H1 (cell line): ENCODE measurements around the gene ARID1B. TPM values are rescaled to one million over a fixed set of nuclear protein-coding genes. Genes with fewer than 3 reads are reported as not detected.
A peak's percentile ranks its signal among the peaks of the same experiment; 100 is the strongest.

Source experiments
- CTCF ChIA-PET: fragments of 300-600 bp; sonication (Branson Sonifier 250); formaldehyde crosslinking; loops from one replicate; lab custom pipeline; 2021; ENCODE audit not compliant: partially characterized antibody; lab: Charles Lee
- POLR2A ChIA-PET: fragments of 300-600 bp; sonication (Branson Sonifier 250); formaldehyde crosslinking; loops from one replicate; lab custom pipeline; 2021; ENCODE audit warnings: inconsistent platforms; ENCODE audit not compliant: partially characterized antibody; lab: Charles Lee
- DNase-seq, 2 experiments: peaks; one replicate each; pipeline versions ENCODE4 v3.0.0 to v3.0.0-alpha.2; 2010 to 2022; ENCODE audit warnings: low spot score in 2 of 2, low read depth in 1 of 2, mixed read lengths in 1 of 2
- FAIRE-seq: peaks from 2 replicates; lab custom pipeline; 2011; peaks lifted over from hg19 to GRCh38; lab: Jason Lieb, UNC
- H2AFZ ChIP-seq: 2 replicates; pipeline ENCODE4 v1.8.1; 2012; ENCODE audit warnings: low read length, inconsistent platforms
- H2AK5ac ChIP-seq: 2 replicates; pipeline ENCODE4 v1.6.1; 2013; ENCODE audit warnings: low read depth, low read length
- H2BK120ac ChIP-seq: replicated peaks from 2 replicates; pipeline ENCODE3; 2013; ENCODE audit warnings: low read depth, low read length, inconsistent platforms
- H2BK12ac ChIP-seq: 2 replicates; pipeline ENCODE4 v1.6.1; 2013; ENCODE audit warnings: low read depth, low read length
- H2BK15ac ChIP-seq: 2 replicates; pipeline ENCODE4 v1.6.1; 2013; ENCODE audit warnings: low read length
- H2BK20ac ChIP-seq: 2 replicates; pipeline ENCODE4 v1.6.1; 2013; ENCODE audit warnings: low read length
- H2BK5ac ChIP-seq: 2 replicates; pipeline ENCODE4 v1.6.1; 2013; ENCODE audit warnings: low read depth, low read length
- H3K14ac ChIP-seq: 2 replicates; pipeline ENCODE4 v1.6.1; 2013; ENCODE audit warnings: inconsistent platforms; ENCODE audit not compliant: insufficient read length
- H3K18ac ChIP-seq: 2 replicates; pipeline ENCODE4 v1.6.1; 2013; ENCODE audit warnings: low read length; ENCODE audit errors: extremely low read depth
- H3K23ac ChIP-seq: 2 replicates; pipeline ENCODE4 v1.6.1; 2013; ENCODE audit warnings: inconsistent platforms; ENCODE audit not compliant: insufficient read length
- H3K23me2 ChIP-seq: 2 replicates; pipeline ENCODE4 v1.6.1; 2013; ENCODE audit warnings: low read depth, low read length
- H3K27ac ChIP-seq: 2 replicates; pipeline ENCODE4 v1.6.1; 2011; ENCODE audit warnings: low read depth, low read length, inconsistent platforms
- H3K27me3 ChIP-seq, 4 experiments: replicated peaks in 1 of 4; 1 replicate in 1 of 4; 2 replicates in 3 of 4; pipeline versions ENCODE4 v1.6.1 to v1.8.1; 2011 to 2013; ENCODE audit warnings: low read length in 3 of 4, mild to moderate bottlenecking in 3 of 4, inconsistent platforms in 2 of 4, mixed read lengths in 2 of 4, moderate library complexity in 1 of 4; ENCODE audit not compliant: control insufficient read depth in 3 of 4, insufficient read depth in 3 of 4; ENCODE audit errors: extremely low read depth in 1 of 4
- H3K36me3 ChIP-seq, 4 experiments: 2 replicates each; pipeline versions ENCODE4 v1.6.1 to v1.8.1; 2011 to 2013; ENCODE audit warnings: mild to moderate bottlenecking in 4 of 4, low read length in 3 of 4, moderate library complexity in 2 of 4, control low read depth in 1 of 4, inconsistent platforms in 1 of 4; ENCODE audit not compliant: insufficient read depth in 4 of 4, control insufficient read depth in 2 of 4
- H3K4ac ChIP-seq: replicated peaks from 2 replicates; pipeline ENCODE3; 2013; ENCODE audit warnings: low read length, low read depth, mixed read lengths, inconsistent platforms; ENCODE audit not compliant: insufficient read length
- H3K4me1 ChIP-seq, 4 experiments: replicated peaks in 1 of 4; 1 replicate in 1 of 4; 2 replicates in 3 of 4; pipeline versions ENCODE4 v1.6.1 to v1.8.1; 2011 to 2013; ENCODE audit warnings: low read length in 3 of 4, inconsistent platforms in 2 of 4, mixed read lengths in 1 of 4; ENCODE audit not compliant: insufficient read depth in 4 of 4, control insufficient read depth in 3 of 4
- H3K4me2 ChIP-seq, 2 experiments: 2 replicates each; pipeline versions ENCODE4 v1.6.1 to v1.8.1; 2011 to 2013; ENCODE audit warnings: low read depth in 2 of 2, low read length in 2 of 2, control low read depth in 1 of 2, inconsistent platforms in 1 of 2, mild to moderate bottlenecking in 1 of 2; ENCODE audit not compliant: insufficient read depth in 1 of 2
- H3K4me3 ChIP-seq, 4 experiments: fragments of 200-600, 300-600 bp in 1 of 4; sonication (generic), shearing (Covaris generic), sonication (Bioruptor Twin) in 1 of 4; 2 replicates each; pipeline versions ENCODE4 v1.5.1 to v1.8.1; 2011 to 2016; ENCODE audit warnings: low read length in 4 of 4, low read depth in 3 of 4, control low read depth in 2 of 4, inconsistent platforms in 2 of 4, mild to moderate bottlenecking in 2 of 4, mixed read lengths in 1 of 4, moderate library complexity in 1 of 4; ENCODE audit not compliant: insufficient read depth in 2 of 4; ENCODE audit errors: extremely low read depth in 1 of 4
- H3K56ac ChIP-seq: replicated peaks from 2 replicates; pipeline ENCODE3; 2013; ENCODE audit warnings: low read depth, mild to moderate bottlenecking, mixed read lengths, low read length, inconsistent platforms; ENCODE audit not compliant: insufficient read length
- H3K79me1 ChIP-seq: 2 replicates; pipeline ENCODE4 v1.6.1; 2013; ENCODE audit warnings: low read depth, low read length, control low read depth
- H3K79me2 ChIP-seq, 2 experiments: 2 replicates each; pipeline versions ENCODE4 v1.6.1 to v1.8.1; 2012 to 2013; ENCODE audit warnings: low read length in 2 of 2, mild to moderate bottlenecking in 2 of 2, inconsistent platforms in 1 of 2; ENCODE audit not compliant: insufficient read depth in 2 of 2, control insufficient read depth in 1 of 2
- H3K9ac ChIP-seq, 4 experiments: replicated peaks in 1 of 4; 1 replicate in 1 of 4; 2 replicates in 3 of 4; pipeline versions ENCODE4 v1.6.1 to v1.8.1; 2011 to 2013; ENCODE audit warnings: low read depth in 3 of 4, low read length in 3 of 4, control low read depth in 2 of 4, mild to moderate bottlenecking in 2 of 4, moderate library complexity in 2 of 4, inconsistent platforms in 1 of 4; ENCODE audit errors: extremely low read depth in 1 of 4
- H3K9me3 ChIP-seq, 2 experiments: 2 replicates each; pipeline versions ENCODE4 v1.6.1 to v1.8.1; 2012 to 2013; ENCODE audit warnings: mild to moderate bottlenecking in 2 of 2, moderate library complexity in 2 of 2, control low read depth in 1 of 2, inconsistent platforms in 1 of 2, low read depth in 1 of 2, low read length in 1 of 2, mixed read lengths in 1 of 2; ENCODE audit not compliant: insufficient read depth in 2 of 2
- H4K20me1 ChIP-seq, 2 experiments: replicated peaks in 1 of 2; 2 replicates each; pipeline versions ENCODE3 to v1.8.1; 2011 to 2013; ENCODE audit warnings: inconsistent platforms in 2 of 2, low read length in 2 of 2, mild to moderate bottlenecking in 1 of 2; ENCODE audit not compliant: insufficient read depth in 2 of 2, control insufficient read depth in 1 of 2
- H4K5ac ChIP-seq: 2 replicates; pipeline ENCODE4 v1.6.1; 2013; ENCODE audit warnings: low read length, low read depth, mixed read lengths, inconsistent platforms; ENCODE audit not compliant: insufficient read length
- H4K8ac ChIP-seq: 2 replicates; pipeline ENCODE4 v1.8.0; 2013; ENCODE audit warnings: mild to moderate bottlenecking, moderate library complexity, low read length, inconsistent platforms; ENCODE audit not compliant: insufficient read depth; ENCODE audit errors: extremely low read depth
- H4K91ac ChIP-seq: replicated peaks from 2 replicates; pipeline ENCODE3; 2013; ENCODE audit warnings: low read length, mixed read lengths, inconsistent platforms; ENCODE audit not compliant: insufficient read length
- ASH2L ChIP-seq: fragments of 200-600, 300-600 bp; sonication (generic); IDR thresholded peaks from one replicate; pipeline ENCODE4 v1.7.1; 2017; ENCODE audit warnings: low read length
- CHD2 ChIP-seq: IDR thresholded peaks from 2 replicates; pipeline ENCODE4 v1.6.1; 2012; ENCODE audit warnings: low read length, improper control_type of control experiment
- CREB1 ChIP-seq: IDR thresholded peaks from 2 replicates; pipeline ENCODE4 v1.6.1; 2012; ENCODE audit warnings: inconsistent platforms
- EGR1 ChIP-seq: IDR thresholded peaks from 2 replicates; pipeline ENCODE4 v1.6.1; 2011; ENCODE audit warnings: low read depth, low read length, borderline replicate concordance
- NANOG ChIP-seq: IDR thresholded peaks from 2 replicates; pipeline ENCODE4 v1.6.1; 2011; ENCODE audit warnings: low read length, low read depth, mild to moderate bottlenecking, inconsistent platforms; ENCODE audit not compliant: insufficient read depth, poor library complexity, severe bottlenecking
- RXRA ChIP-seq: IDR thresholded peaks from 2 replicates; pipeline ENCODE4 v1.6.1; 2011; ENCODE audit warnings: low read depth, mild to moderate bottlenecking, low read length, moderate library complexity; ENCODE audit not compliant: insufficient read depth
- SIRT6 ChIP-seq: IDR thresholded peaks from one replicate; pipeline ENCODE4 v1.7.1; 2012; ENCODE audit warnings: low read length, inconsistent platforms
- TBP ChIP-seq: IDR thresholded peaks from 2 replicates; pipeline ENCODE4 v1.6.1; 2011; ENCODE audit warnings: low read depth, low read length, improper control_type of control experiment
- TEAD4 ChIP-seq: IDR thresholded peaks from 2 replicates; pipeline ENCODE4 v1.6.1; 2012; ENCODE audit warnings: low read depth, low read length, inconsistent platforms, mixed read lengths
- YY1 ChIP-seq: IDR thresholded peaks from 2 replicates; pipeline ENCODE4 v1.6.1; 2011; ENCODE audit warnings: low read depth, mild to moderate bottlenecking, low read length
- WGBS, 2 experiments: shearing (Covaris generic) in 1 of 2; methylation state at CpG; one replicate each; pipeline versions ENCODE4 v1.1.6 to v1.1.7; 2013 to 2015; ENCODE audit warnings: low lambda C conversion rate in 2 of 2, mixed read lengths in 2 of 2, inconsistent platforms in 1 of 2, low coverage in 1 of 2, missing lambda C conversion rate in 1 of 2; ENCODE audit not compliant: insufficient replicate concordance in 2 of 2, insufficient coverage in 1 of 2, insufficient read length in 1 of 2; ENCODE audit errors: extremely low coverage in 1 of 2, missing lambda C conversion rate in 1 of 2; 5-methylcytosine and 5-hydroxymethylcytosine counted together
- polyA plus RNA-seq, 7 experiments: library from polyadenylated mRNA; depleted of rRNA in 3 of 7; stranded (reverse) in 5 of 7; unstranded in 2 of 7; fragments of >200 nt in 5 of 7; fragments of 200-250 nt in 2 of 7; gene quantifications; 1 replicate in 5 of 7; 2 replicates in 1 of 7; 4 replicates in 1 of 7; pipeline versions ENCODE4 v1.2.1 to v1.2.3, GENCODE V29; 2011 to 2013; ENCODE audit warnings: missing spikeins in 2 of 7, mixed read lengths in 2 of 7
- total RNA-seq: library from RNA; stranded (reverse); fragmentation: NEBNext Ultra II Directional; extraction: Animal tissue kit (Norgen Biotek cat#: 25700); gene quantifications from 2 replicates; pipeline ENCODE4 v1.2.1, GENCODE V29; 2021
- TF ChIP-seq, protein P1 (sequence below), 3 experiments: IDR thresholded peaks; 1 replicate in 2 of 3; 2 replicates in 1 of 3; pipeline versions ENCODE4 v1.5.1 to v1.6.1; 2011; ENCODE audit warnings: low read length in 3 of 3, mild to moderate bottlenecking in 3 of 3, inconsistent platforms in 2 of 3, low read depth in 1 of 3, moderate library complexity in 1 of 3; ENCODE audit not compliant: insufficient read depth in 1 of 3; ENCODE audit errors: control extremely low read depth in 1 of 3

The ARID1B gene
- total and polyA plus RNA-seq, 2 of the 8 experiments (the other 6 are each of a cell fraction or from before 2014, with no cell fraction given) = 24.3 to 70.3 TPM

DNA sequence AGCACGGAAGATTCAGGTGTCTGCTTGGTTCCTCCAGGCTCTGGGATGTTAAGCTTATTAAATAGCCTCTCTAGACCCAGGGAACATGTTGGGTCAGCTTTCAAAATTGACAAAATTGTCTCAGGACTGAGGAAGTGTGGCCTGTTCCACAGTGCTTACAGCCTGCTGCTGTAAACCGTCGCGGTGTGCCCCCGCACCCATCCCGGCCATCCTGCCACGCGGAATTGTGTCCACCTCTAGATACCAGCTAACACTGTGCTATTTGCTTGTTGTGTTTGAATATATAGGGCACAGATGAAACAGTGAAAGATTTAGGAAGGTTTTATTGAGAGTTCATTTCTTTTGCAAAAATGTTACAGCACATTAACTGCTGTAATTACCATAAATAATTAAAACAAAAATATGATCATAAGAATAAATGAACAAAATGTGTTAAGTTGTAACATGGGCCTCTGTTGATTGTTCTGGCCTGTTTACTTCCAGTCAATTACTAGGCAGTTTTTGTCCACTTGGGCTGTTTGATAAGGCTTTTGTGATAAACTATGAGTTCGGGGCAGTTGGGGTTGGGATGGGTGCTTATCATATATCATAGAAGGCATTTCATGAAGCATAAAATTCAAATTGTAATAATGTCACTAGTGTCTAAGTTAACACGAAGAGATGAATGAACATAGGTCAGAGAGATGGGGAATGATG lies 77.4 kb downstream of the ARID1B start:
- ChIA-PET POLR2A (interaction anchor here (0.6 to 2.1 kb wide), 2 partner anchors 9 to 168 kb away, joined by 3 to 5 read pairs; no protein-coding TSS in a partner anchor), CTCF (interaction anchor here (0.9 to 3.3 kb wide), 6 partner anchors 8 to 61 kb away, joined by 3 to 13 read pairs (median 4); no protein-coding TSS in a partner anchor)
- WGBS, 2 experiments = 89% methylated on average over 10 of the region's 10 CpGs; no CpG with 5 or more reads in 1 of the 2 experiments
- TF ChIP-seq RXRA = no peak
- TF ChIP-seq, protein P1, sequence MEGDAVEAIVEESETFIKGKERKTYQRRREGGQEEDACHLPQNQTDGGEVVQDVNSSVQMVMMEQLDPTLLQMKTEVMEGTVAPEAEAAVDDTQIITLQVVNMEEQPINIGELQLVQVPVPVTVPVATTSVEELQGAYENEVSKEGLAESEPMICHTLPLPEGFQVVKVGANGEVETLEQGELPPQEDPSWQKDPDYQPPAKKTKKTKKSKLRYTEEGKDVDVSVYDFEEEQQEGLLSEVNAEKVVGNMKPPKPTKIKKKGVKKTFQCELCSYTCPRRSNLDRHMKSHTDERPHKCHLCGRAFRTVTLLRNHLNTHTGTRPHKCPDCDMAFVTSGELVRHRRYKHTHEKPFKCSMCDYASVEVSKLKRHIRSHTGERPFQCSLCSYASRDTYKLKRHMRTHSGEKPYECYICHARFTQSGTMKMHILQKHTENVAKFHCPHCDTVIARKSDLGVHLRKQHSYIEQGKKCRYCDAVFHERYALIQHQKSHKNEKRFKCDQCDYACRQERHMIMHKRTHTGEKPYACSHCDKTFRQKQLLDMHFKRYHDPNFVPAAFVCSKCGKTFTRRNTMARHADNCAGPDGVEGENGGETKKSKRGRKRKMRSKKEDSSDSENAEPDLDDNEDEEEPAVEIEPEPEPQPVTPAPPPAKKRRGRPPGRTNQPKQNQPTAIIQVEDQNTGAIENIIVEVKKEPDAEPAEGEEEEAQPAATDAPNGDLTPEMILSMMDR (IDR thresholded peaks at IDR 0.05; ENCODE audit: control extremely low read depth in 1 of 3, insufficient read depth in 1 of 3, low read depth in 1 of 3, low read length in 3 of 3) = no peak
- TF ChIP-seq CHD2 = no peak
- no peak for TF ChIP-seq EGR1
- TF ChIP-seq NANOG = no peak
- no peak for TF ChIP-seq YY1
- TF ChIP-seq TBP = no peak
- no peak for TF ChIP-seq TEAD4
- no peak for TF ChIP-seq ASH2L
- TF ChIP-seq SIRT6 = no peak
- TF ChIP-seq CREB1 = no peak

More for the DNA sequence above, 77.4 kb downstream of the ARID1B start:
- Histone ChIP-seq H3K4ac (no peak overlapping the region), H2AK5ac (no peak overlapping the region), H2BK12ac (0 out of 2 replicates have a peak overlapping the region, but pooled peaks have one; percentile 2), H3K23ac (no peak overlapping the region), H3K79me2 (peaks cover 8 to 96% of the 10 kb centered on the region in 2 experiments; a peak in 3 of 4 replicates), H2BK120ac (no peak overlapping the region), H2AFZ (no peak overlapping the region), H3K4me3 (no peak overlapping the region), H4K91ac (peak overlapping the region; percentile 25), H3K23me2 (no peaks in the 10 kb centered on the region; the same call in 1 of the 2 replicates), H3K4me1 (peaks cover 6 to 34% (median 25%) of the 10 kb centered on the region in 4 experiments), H4K5ac (no peak overlapping the region), H3K4me2 (no peak overlapping the region), H3K14ac (no peak overlapping the region), H3K36me3 (no peaks in the 10 kb centered on the region), H3K27me3 (no peaks in the 10 kb centered on the region), H3K79me1 (no peaks in the 10 kb centered on the region; the same call in 1 of the 2 replicates), H2BK15ac (no peak overlapping the region), H2BK20ac (no peak overlapping the region), H3K9me3 (no peaks in the 10 kb centered on the region), H2BK5ac (no peak overlapping the region; the same call in 1 of the 2 replicates), H4K20me1 (peaks cover 0 to 8% of the 10 kb centered on the region in 2 experiments), H3K18ac (no peak overlapping the region), H3K56ac (no peak overlapping the region), H4K8ac (no peak overlapping the region), H3K27ac (no peak overlapping the region), H3K9ac (no peak overlapping the region)
- DNase-seq (no peak), FAIRE-seq (no peak)
